Limb (tissue), 2 donors: ENCODE data around the gene UBE2R2.

Source experiments
- DNase-seq, 2 donors: peaks; one replicate each; pipeline ENCODE4 v3.0.0-alpha.2; 2016; ENCODE audit errors: extremely low spot score in 2 of 2

Gene UBE2R2

GRCh38 chr9:33880211-33881089 is 63.5 kb downstream of the UBE2R2 start:
- no peak for DNase-seq

DNA sequence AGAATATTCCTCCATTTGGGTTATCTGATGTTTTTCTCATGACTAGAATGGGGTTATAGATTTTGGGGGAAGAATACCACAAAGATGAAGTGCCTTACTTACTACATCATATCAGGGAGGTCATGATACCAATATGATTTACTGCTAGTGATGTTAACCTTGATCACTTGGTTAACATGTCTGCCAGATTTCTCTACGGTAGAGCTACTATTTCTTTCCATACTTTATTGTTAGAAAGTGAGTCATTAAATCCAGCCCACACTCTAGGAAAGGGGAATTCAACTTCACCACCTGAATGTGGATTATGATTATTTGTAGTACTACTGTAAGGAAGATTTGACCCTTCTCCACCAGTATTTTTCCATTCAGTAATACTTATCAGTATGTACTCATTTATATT is 64.7 kb downstream of the UBE2R2 start:
- no peak for DNase-seq

- DNase-seq: peak; percentile 51
Measured at GRCh38 chr9:33884856-33885701, 68.1 kb downstream of the UBE2R2 start.

GRCh38 chr9:33885948-33886347 is 69.0 kb downstream of the UBE2R2 start:
- DNase-seq: no peak

DNA sequence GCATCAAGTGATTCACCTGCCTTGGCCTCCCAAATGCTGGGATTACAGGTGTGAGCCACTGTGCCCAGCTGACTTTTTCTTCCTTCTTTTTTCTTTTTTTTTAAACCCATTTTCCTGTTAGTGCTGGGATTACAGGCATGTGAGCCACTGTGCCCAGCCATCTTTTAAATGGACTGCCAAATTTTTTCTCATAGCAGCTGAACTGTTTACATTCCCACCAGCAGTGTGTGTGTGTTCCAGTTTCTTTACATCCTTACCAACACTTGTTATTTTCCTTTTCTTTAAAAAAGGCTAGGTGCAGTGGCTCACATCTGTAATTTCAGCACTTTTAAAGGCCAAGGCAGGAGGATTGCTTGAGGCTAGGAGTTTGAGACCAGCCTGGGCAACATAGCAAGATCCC is 76.9 kb downstream of the UBE2R2 start:
- no peak for DNase-seq

GRCh38 chr9:33894316-33894715 is 77.4 kb downstream of the UBE2R2 start:
- DNase-seq: no peak

DNA sequence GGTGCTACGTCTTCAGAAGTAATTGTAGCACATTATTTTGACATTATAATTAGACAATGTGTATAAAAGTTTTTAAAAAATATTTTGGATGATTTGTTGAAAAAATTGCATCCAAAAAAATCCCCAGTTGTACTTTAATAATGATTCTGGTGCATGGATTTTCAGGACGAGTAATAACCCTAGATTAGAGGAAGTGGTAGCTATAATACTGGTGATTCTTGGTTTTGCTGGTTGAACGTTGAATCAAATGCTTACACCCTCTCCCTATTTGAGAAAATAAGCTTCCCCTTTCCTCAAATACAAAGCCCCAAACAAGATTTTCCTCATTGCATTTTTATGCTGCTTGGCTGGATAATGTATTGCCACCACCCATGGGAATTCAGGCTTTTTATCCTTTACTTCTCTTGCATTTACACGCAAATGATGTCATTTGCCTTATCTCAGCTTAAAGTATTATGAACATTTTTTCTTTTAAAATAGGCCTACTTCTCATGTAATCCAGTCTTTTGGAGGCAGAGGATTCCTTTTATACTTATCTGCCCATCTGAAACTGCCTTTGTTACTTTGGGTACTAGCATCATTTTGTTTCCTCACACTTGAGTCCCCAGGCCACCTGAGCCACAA is 86.3 kb downstream of the UBE2R2 start:
- DNase-seq: no peak

DNA sequence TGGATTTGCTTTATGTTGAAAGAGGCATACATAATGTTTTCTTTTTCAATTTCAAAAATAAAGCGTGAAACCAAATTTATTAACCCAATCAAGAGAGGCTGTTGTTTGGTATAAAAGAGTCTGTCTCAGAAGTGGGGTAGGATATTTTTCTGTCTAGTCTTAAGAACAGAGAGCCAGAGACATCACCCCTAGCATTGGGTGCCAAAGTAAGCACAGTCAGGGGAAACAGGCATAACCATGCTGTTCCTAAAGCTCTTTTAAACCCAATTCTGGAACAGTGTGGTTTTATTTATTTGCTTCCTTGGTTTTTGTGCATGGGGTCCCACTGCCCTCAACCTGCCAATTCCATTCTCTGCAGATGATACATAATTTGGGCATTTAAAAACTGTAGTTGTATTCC is 88.2 kb downstream of the UBE2R2 start:
- DNase-seq: no peak

GRCh38 chr9:33906769-33907168 is 89.8 kb downstream of the UBE2R2 start:
- no peak for DNase-seq

DNA sequence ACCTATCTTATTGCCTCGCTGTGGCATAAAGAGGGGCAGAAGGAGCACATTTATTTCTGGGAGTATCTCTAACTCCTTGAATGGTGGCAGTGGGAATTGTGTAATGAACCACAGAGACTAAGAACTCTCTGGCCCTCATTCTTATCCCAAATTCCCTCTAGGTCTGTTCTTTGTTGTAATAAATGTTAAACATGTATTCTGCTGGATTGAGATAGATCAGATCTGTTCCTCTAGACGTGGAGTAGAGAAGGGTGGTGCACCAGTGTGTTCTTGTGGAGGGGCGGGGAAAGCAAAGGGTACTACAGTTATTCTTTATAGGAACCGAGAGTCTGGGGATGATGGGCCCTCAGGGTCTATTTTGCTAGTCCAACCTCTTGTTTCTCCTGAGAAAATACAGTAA is 90.4 kb downstream of the UBE2R2 start:
- no peak for DNase-seq

DNA sequence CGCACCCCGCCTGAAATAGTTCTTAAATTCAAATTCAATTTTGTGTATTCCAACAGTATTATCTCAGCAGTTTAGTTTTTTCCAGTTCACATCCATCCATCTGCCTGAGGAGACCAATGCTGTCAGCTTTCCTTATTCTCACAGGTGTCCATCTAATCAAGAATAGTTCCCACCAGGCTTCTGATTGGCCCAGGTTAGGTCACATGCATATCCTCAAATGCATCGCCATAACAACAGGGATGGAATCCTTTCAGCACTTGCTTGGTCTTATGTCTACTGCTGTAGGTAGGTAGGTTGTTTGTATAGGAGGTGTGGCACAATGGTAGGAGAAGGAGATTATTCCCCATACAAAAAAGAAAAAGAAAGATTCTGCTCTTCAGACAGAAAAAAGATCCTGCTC is 91.2 kb downstream of the UBE2R2 start:
- DNase-seq: no peak

DNA sequence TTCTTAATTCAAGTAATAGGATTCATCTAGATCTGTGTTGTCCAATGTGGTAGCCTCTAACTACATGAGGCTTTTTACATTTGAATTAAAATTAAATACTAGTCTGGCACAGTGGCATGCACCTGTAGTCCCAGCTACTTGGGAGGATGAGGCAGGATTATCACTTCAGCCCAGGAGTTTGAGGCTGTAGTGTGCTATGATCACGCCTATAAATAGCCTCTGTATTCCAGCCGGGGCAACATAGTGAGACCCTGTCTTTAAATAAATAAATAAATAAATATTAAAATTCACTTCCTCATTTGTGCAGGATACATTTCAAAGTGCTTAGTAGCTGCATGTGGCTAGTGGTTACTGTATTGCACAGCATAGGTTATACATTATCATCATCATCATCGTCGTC is 91.8 kb downstream of the UBE2R2 start:
- DNase-seq: no peak

DNA sequence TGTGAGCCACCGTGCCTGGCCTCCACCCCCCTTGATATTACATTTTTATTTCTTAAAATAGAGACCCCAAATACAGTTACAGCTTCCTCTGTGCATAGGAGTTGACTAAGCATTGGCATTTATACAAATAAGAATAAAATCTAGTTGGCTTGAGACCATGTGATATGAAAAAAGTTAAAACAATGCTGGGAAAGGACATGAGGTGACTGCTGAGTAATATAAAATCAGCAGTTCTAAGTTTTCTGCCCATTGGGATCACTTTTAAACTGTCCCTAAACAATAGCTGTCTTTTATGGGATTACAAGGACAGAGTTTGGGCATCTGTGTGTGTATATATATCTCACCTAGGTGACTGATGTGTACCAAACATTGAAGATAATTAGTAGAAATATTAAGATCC is 96.6 kb downstream of the UBE2R2 start:
- DNase-seq: no peak

- no peak for DNase-seq
Measured at GRCh38 chr9:33914887-33915628, 98.1 kb downstream of the UBE2R2 start.

DNA sequence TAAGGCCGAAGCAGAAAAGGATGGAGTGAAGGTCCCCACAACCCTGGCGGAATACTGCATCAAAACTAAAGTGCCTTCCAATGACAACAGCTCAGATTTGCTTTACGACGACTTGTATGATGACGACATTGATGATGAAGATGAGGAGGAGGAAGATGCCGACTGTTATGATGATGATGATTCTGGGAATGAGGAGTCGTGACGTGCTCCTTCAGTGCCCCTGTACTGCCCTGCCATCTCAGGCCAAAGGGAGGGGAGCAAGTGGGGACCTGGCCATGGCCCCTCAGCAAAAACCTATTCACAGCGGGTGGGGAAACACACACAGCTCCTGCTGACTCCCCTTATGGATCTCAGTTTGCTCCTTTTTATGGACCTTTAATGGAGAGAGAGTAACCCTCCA is 100.1 kb downstream of the UBE2R2 start:
- no peak for DNase-seq

DNA sequence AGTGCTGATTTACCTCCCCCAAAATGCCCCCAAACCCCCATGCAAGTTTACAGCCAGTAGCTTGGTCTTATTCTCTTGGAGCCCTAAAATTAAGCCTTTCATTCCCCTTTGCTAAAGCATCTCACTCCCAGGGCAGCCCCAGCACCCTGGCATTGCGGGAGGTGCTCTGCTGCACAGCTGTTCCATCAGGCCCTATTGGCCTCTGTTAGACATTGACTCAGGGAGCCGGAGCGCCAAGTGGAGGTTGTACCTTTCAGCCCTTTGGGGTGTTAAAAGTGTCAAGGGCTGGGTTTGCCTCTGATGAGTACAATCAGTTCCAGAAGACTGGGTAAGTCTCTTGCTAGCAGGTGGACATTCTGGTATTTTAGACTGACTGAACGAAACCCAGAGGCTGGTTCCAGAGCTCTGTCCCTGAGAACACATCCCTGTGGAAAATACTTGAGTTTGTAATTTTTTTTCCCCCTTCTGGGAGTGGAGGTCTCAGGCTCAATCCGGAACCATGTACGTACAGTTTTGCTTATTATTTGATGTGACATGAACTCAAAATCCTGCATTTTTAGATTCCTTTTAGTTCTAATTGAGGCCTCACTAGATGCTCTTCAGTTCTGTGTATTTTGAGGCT is 102.4 kb downstream of the UBE2R2 start:
- DNase-seq: no peak

DNA sequence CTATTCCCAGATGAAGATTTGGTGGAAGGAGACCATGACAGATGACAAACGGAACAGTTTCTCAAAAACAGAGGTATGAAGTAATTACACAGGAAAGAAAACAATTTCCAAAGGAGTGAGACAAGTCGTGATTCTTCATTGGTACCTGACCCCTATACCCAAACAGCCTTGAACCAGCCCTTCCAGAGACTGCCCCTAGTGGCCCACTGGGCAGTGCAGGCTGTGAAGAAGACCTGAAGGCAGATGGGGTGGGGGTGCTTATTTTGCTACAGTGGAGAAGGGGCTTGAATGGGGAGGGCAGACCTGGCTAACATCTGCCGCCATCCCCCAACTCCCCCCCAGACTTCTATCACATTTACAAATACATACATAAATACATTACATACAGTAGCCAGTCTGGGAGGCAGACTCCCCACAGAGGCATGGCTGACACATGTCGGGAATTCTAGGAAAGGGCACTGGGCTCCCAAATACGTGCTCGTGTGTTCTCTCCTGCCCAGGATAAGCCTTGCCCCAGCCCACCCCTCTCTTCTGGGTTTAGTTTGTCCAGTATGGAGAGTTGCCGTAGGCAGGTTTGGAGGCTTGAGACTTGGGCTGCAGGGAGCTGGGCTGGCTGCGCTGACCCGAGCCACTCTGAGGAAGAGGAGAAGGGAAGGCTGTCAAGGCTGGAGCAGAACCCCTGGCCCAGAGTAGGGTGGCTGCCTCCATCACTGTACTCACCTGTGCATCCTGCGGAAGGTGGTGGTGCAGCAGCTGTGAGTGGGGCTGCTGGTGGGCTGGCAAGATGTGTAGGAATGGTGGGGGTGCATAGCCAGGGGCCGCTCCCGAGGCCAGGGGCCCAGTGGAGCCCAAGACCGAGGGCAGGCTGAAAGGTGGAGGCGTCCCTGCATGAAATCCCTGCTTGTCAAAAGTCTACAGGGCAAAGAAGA is 105.3 kb downstream of the UBE2R2 start:
- no peak for DNase-seq

GRCh38 chr9:33923079-33923478 is 106.1 kb downstream of the UBE2R2 start:
- DNase-seq: no peak

DNA sequence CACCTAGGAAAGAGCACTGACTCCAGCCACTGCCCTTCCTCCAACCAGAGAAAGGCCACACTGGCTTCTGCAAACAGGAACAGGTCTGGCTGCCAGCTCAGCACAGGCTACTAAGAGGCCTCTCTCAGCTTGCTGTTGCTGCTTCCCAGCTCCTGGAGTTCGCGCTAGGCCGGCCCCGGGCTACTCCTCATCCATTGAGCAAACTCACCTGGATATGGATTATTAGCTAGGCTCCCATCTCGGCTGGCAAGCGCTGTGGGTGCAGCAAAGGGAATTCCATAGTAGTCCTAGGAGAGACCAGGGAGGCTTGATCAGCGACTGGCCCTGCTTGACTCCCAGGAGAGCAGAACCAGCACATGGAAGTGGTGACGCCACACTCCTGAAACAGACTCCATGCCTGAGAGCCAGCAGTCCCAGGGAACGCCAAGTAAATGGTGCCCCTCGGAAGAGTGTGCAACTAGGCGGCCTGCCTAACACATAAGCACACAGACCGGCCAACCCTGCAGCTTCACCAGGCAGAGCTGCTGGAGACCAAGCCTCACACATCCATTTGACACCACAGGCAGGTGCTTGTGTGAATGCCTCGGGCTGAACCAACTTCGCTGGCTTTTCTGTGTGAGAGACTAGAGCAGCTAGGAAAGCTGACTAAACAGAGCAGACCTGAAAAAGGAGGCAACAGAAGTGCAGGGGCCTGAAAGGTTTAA is 107.2 kb downstream of the UBE2R2 start:
- DNase-seq: no peak
